Peyer's patch (tissue), 4 donors: ENCODE results near the gene ACSL5.

Experiments
- POLR2A ChIP-seq, 2 donors: fragments of 450-650 bp; IDR thresholded peaks; one replicate each; pipeline ENCODE4 v1.5.1; 2017; ENCODE audit warnings: antibody characterized with exemption in 2 of 2, mild to moderate bottlenecking in 2 of 2, moderate library complexity in 2 of 2
- TF ChIP-seq, protein P1 (sequence below), 6 experiments: fragments of 450-650 bp in 4 of 6; fragments of 200-600 bp in 2 of 6; sonication (generic) in 1 of 6; IDR thresholded peaks; one replicate each; pipeline ENCODE4 v1.5.1; 2017 to 2019; ENCODE audit warnings: antibody characterized with exemption in 6 of 6, mild to moderate bottlenecking in 3 of 6, moderate library complexity in 1 of 6

DNA sequence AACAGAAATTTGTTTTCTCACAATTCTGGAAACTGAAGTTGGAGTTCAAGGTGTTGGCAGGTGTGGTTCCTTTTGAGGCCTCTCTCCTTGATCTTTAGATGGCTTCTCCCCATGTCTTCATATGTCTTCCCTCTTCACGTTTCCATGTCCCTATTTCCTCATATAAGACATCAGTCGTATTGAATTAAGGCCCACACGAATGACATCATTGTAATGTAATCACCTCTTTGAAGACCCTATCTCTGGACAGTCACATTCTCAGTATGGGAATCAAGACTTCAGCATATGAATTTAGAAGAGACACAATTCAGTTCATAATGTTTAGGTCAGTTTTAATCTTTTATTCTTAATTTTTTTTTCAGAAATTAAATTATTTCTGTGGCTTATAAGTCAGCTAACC, 92.9 kb downstream of the ACSL5 start:
- no peak for TF ChIP-seq POLR2A (IDR thresholded peaks at IDR 0.05)
- TF ChIP-seq, protein P1, sequence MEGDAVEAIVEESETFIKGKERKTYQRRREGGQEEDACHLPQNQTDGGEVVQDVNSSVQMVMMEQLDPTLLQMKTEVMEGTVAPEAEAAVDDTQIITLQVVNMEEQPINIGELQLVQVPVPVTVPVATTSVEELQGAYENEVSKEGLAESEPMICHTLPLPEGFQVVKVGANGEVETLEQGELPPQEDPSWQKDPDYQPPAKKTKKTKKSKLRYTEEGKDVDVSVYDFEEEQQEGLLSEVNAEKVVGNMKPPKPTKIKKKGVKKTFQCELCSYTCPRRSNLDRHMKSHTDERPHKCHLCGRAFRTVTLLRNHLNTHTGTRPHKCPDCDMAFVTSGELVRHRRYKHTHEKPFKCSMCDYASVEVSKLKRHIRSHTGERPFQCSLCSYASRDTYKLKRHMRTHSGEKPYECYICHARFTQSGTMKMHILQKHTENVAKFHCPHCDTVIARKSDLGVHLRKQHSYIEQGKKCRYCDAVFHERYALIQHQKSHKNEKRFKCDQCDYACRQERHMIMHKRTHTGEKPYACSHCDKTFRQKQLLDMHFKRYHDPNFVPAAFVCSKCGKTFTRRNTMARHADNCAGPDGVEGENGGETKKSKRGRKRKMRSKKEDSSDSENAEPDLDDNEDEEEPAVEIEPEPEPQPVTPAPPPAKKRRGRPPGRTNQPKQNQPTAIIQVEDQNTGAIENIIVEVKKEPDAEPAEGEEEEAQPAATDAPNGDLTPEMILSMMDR (IDR thresholded peaks at IDR 0.05), result no peak
